Prostate gland (tissue), 2 donors: Measurements from ENCODE around the gene SCN4A. TPM values are rescaled to one million over a fixed set of nuclear protein-coding genes. Genes with fewer than 3 reads are reported as not detected.

Source experiments
- DNase-seq: peaks from one replicate; pipeline ENCODE4 v3.0.0-alpha.2; 2019; ENCODE audit warnings: low spot score
- H3K27ac ChIP-seq, 2 donors: fragments of 200-600 bp; sonication (generic); 2 replicates each; pipeline ENCODE4 v1.5.1; 2017 to 2019
- H3K27me3 ChIP-seq: fragments of 200-600 bp; sonication (generic); replicated peaks from 2 replicates; pipeline ENCODE4 v1.5.1; 2019; ENCODE audit not compliant: insufficient read depth
- H3K36me3 ChIP-seq, 2 donors: fragments of 200-600 bp; sonication (generic); 1 replicate in 1 of 2; 2 replicates in 1 of 2; pipeline versions ENCODE4 v1.5.1 to v1.8.1; 2017 to 2019
- H3K4me1 ChIP-seq: fragments of 200-600 bp; sonication (generic); replicated peaks from 2 replicates; pipeline ENCODE4 v1.5.1; 2019
- H3K4me3 ChIP-seq, 2 donors: fragments of 200-600 bp; sonication (generic); 2 replicates each; pipeline ENCODE4 v1.5.1; 2017 to 2019
- H3K9me3 ChIP-seq: fragments of 200-600 bp; sonication (generic); 2 replicates; pipeline ENCODE4 v1.5.1; 2017
- CTCF ChIP-seq, 4 experiments: fragments of 200-600 bp in 2 of 4; fragments of 450-650 bp in 2 of 4; sonication (generic) in 2 of 4; IDR thresholded peaks; 1 replicate in 3 of 4; 2 replicates in 1 of 4; pipeline ENCODE4 v1.5.1; 2016 to 2019; ENCODE audit warnings: antibody characterized with exemption in 4 of 4, mild to moderate bottlenecking in 2 of 4, moderate library complexity in 2 of 4
- POLR2A ChIP-seq: fragments of 450-650 bp; IDR thresholded peaks from one replicate; pipeline ENCODE4 v1.6.1; 2016; ENCODE audit warnings: antibody characterized with exemption, mild to moderate bottlenecking
- POLR2AphosphoS5 ChIP-seq: sonication (generic); formaldehyde crosslinking; IDR thresholded peaks from one replicate; pipeline ENCODE4 v1.6.1; 2017; ENCODE audit warnings: antibody characterized with exemption
- WGBS: methylation state at CpG from one replicate; pipeline ENCODE4 v1.1.5; 2018; 5-methylcytosine and 5-hydroxymethylcytosine counted together
- intact Hi-C: fragments of 100-400 bp; cut with DNase I; formaldehyde crosslinking; loops from one replicate; pipeline ENCODE4 v1.14.2; 2022
- total RNA-seq, 2 donors: library from RNA; depleted of rRNA; stranded (reverse); fragments of >200 nt; gene quantifications; one replicate each; pipeline ENCODE4 v1.1.0, GENCODE V29; 2016

SCN4A gene
- total RNA-seq, 2 donors from 2014 or later = 0.23 TPM

GRCh38 chr17:63961355-63962212 is 11.1 kb downstream of the SCN4A start:
- no peaks in the 10 kb centered on the region for H3K27me3 ChIP-seq
- DNase-seq = no peak
- H3K9me3 ChIP-seq = no peaks in the 10 kb centered on the region
- H3K36me3 ChIP-seq = no peaks in the 10 kb centered on the region
- H3K27ac ChIP-seq = no peak overlapping the region
- intact Hi-C loops = no loop called here
- WGBS = 33% methylated on average over 37 of the region's 37 CpGs
- no peaks in the 10 kb centered on the region for H3K4me1 ChIP-seq
- TF ChIP-seq POLR2AphosphoS5 (no peak), POLR2A (no peak), CTCF (IDR thresholded peaks at IDR 0.05) (no peak)
- H3K4me3 ChIP-seq = no peak overlapping the region

GRCh38 chr17:63960430-63960829 is 12.3 kb downstream of the SCN4A start:
- no peaks in the 10 kb centered on the region for H3K27me3 ChIP-seq
- no peaks in the 10 kb centered on the region for H3K9me3 ChIP-seq
- intact Hi-C loops = no loop called here
- H3K4me1 ChIP-seq = no peaks in the 10 kb centered on the region
- WGBS = 81% methylated on average over 7 of the region's 7 CpGs
- no peak for DNase-seq
- no peak for TF ChIP-seq POLR2AphosphoS5
- TF ChIP-seq CTCF (IDR thresholded peaks at IDR 0.05) = no peak
- no peak for TF ChIP-seq POLR2A
- H3K36me3 ChIP-seq = no peaks in the 10 kb centered on the region
- no peak overlapping the region for H3K27ac ChIP-seq
- no peak overlapping the region for H3K4me3 ChIP-seq

GRCh38 chr17:63960006-63960405 is 12.7 kb downstream of the SCN4A start:
- no peaks in the 10 kb centered on the region for H3K4me1 ChIP-seq
- intact Hi-C loops = no loop called here
- H3K36me3 ChIP-seq = no peaks in the 10 kb centered on the region
- DNase-seq = no peak
- H3K27me3 ChIP-seq = no peaks in the 10 kb centered on the region
- 79% methylated on average over 9 of the region's 9 CpGs for WGBS
- no peaks in the 10 kb centered on the region for H3K9me3 ChIP-seq
- no peak for TF ChIP-seq POLR2A
- H3K27ac ChIP-seq = no peak overlapping the region
- no peak overlapping the region for H3K4me3 ChIP-seq

GRCh38 chr17:63956296-63956920 is 16.3 kb downstream of the SCN4A start:
- H3K27me3 ChIP-seq = no peaks in the 10 kb centered on the region
- H3K4me3 ChIP-seq = no peak overlapping the region
- TF ChIP-seq POLR2AphosphoS5 (no peak), POLR2A (no peak), CTCF (IDR thresholded peaks at IDR 0.05) (no peak)
- intact Hi-C loops = no loop called here
- no peak overlapping the region for H3K27ac ChIP-seq
- H3K36me3 ChIP-seq = no peaks in the 10 kb centered on the region
- H3K9me3 ChIP-seq = no peaks in the 10 kb centered on the region
- no peaks in the 10 kb centered on the region for H3K4me1 ChIP-seq
- WGBS = 100% methylated on average over 5 of the region's 5 CpGs
- no peak for DNase-seq

- Histone ChIP-seq H3K27me3 (no peaks in the 10 kb centered on the region), H3K4me1 (no peaks in the 10 kb centered on the region), H3K9me3 (no peaks in the 10 kb centered on the region), H3K4me3 (no peak overlapping the region), H3K27ac (no peak overlapping the region), H3K36me3 (no peaks in the 10 kb centered on the region)
- intact Hi-C loops = no loop called here
- TF ChIP-seq POLR2AphosphoS5 = no peak
- no peak for DNase-seq
- WGBS = 90% methylated on average over 4 of the region's 4 CpGs
These were observed 16.9 kb downstream of the SCN4A start for GRCh38 chr17:63955791-63956190.
